ENCODE data around the gene RNASEH2C.
"Not testable (repeated sequence)": the region's sequence is repeated elsewhere in the genome, so short reads cannot be mapped to it uniquely, and the experiment has no call there.

The RNASEH2C gene

GRCh38 chr11:65716774-65717405, 3.7 kb downstream of the RNASEH2C start:
- no peak for DNase-seq

DNA sequence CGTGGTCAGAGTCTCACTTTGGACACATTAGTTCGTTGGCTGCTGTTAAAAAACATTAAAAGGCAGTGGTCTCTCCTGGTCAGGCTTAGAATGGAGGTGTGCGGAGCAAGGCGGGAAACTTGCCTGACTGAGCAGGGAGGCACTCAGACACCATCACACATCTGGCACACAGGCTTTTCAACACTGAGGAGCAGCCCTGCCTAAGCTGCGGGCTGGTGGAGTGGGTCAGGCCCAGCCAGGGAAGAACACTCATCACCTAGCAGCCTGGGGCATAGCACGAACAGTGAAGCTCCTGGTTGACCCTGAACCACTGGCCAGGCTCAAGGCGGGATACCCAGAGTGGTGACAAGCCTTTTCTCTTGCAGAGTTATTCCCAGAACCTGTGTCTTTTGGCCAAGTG, 4.3 kb downstream of the RNASEH2C start:
- no peak for DNase-seq

DNA sequence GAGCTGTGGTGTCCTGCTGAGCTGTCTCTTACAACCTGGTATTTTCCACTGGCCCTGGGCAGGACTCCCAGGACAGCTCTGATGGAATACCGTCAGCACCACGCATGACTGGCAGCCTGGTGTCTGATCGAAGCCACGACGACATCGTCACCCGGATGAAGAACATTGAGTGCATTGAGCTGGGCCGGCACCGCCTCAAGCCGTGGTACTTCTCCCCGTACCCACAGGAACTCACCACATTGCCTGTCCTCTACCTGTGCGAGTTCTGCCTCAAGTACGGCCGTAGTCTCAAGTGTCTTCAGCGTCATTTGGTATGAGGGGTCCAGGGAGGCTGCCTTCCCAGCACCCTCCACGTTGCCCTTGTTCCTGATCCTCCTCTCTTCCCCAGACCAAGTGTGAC, 6.2 kb downstream of the RNASEH2C start:
- DNase-seq: no peak

DNA sequence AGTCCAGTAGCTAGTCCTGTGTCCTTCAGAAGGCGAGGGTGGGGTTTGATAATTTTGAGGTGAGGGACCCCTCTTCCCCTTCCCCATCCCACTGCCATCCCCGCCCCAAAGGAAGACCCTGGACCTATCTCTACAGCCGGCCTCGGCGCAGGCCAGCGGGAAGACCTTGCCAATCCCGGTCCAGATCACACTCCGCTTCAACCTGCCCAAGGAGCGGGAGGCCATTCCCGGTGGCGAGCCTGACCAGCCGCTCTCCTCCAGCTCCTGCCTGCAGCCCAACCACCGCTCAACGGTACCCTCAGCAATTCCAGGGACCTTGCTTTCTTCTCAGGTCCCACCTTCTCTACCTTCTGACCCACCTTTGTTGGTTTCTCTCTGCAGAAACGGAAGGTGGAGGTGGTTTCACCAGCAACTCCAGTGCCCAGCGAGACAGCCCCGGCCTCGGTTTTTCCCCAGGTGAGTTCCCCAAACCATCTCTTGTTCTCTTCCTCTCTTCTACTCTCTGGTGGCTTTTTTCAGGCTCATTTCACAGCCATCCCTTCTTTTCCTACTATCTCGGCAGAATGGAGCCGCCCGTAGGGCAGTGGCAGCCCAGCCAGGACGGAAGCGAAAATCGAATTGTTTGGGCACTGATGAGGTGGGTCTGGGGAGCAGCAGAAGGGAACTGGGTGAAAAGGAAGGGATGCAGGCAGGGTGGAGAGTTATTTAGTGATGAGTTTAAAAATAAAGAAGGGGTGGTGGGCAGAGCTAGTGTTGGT, 7.2 kb downstream of the RNASEH2C start:
- no peak for DNase-seq

DNA sequence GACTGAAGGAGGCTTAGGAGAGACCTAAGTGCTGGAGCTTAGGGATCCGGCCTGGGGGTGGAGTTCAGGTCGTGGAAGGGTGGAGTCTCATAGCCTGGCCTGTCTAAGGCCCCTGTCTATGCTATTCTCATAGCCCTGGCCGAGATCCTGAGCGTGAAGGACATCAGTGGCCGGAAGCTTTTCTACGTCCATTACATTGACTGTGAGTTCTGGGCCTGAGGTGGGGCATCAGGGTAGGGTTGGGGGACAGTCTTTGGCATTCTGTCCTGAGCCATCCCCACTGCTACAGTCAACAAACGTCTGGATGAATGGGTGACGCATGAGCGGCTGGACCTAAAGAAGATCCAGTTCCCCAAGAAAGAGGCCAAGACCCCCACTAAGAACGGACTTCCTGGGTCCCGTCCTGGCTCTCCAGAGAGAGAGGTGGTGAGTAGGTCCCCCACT, 7.9 kb downstream of the RNASEH2C start:
- DNase-seq: no peak

- peak; percentile 96 for DNase-seq
Measured at GRCh38 chr11:65711785-65712632, 8.6 kb downstream of the RNASEH2C start, which contains the start of gene KAT5. KAT5 (plus strand) TSS chr11:65712252; CDS start chr11:65712268, 16 bp downstream.

- no peak for DNase-seq
Measured at GRCh38 chr11:65710421-65710820, 10.2 kb downstream of the RNASEH2C start.

DNA sequence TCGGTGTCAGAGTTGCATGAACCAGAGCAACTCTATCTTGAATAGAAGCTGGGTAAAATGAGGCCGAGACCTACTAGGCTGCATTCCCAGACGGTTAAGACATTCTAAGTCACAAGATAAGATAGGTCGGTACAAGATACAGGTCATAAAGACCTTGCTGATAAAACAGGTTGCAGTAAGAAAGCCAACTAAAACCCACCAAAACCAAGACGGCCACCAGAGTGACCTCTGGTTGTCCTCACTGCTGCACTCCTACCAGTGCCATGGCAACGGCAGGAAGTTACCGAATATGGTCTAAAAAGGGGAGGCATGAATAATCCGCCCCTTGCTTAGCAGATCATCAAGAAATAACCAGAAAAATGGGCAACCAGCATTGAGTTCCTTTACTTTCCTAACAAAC, 10.9 kb downstream of the RNASEH2C start:
- no peak for DNase-seq

- DNase-seq: no peak
Measured at GRCh38 chr11:65708451-65708850, 12.1 kb downstream of the RNASEH2C start.

GRCh38 chr11:65707002-65707401, 13.6 kb downstream of the RNASEH2C start:
- not testable (repeated sequence) for DNase-seq

- peak; percentile 29 for DNase-seq
Measured at GRCh38 chr11:65706303-65706763, 14.3 kb downstream of the RNASEH2C start.

DNA sequence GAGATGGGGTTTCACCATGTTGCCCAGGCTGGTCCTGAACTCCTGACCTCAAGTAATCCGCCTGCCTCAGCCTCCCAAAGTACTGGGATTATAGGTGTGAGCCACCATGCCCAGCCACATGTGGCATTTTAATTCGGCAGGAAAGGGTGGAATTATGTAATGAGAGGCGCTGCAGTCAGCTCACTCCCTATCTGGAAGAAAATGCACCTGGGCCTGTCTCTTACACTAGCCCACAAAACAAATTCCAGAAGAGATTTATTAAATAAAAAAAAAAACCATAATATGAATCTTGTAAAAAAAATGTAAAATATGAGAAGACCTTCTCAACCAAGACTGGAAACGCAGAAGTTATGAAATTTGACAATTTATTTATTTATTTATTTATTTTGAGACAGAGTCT, 16.8 kb downstream of the RNASEH2C start:
- no peak for DNase-seq

- no peak for DNase-seq
Measured at GRCh38 chr11:65701686-65702085, 18.9 kb downstream of the RNASEH2C start.

GRCh38 chr11:65700399-65700798, 20.2 kb downstream of the RNASEH2C start:
- peak; percentile 23 for DNase-seq

GRCh38 chr11:65699306-65699705, 21.3 kb downstream of the RNASEH2C start:
- DNase-seq: no peak

GRCh38 chr11:65698205-65698604, 22.4 kb downstream of the RNASEH2C start:
- no peak for DNase-seq

DNA sequence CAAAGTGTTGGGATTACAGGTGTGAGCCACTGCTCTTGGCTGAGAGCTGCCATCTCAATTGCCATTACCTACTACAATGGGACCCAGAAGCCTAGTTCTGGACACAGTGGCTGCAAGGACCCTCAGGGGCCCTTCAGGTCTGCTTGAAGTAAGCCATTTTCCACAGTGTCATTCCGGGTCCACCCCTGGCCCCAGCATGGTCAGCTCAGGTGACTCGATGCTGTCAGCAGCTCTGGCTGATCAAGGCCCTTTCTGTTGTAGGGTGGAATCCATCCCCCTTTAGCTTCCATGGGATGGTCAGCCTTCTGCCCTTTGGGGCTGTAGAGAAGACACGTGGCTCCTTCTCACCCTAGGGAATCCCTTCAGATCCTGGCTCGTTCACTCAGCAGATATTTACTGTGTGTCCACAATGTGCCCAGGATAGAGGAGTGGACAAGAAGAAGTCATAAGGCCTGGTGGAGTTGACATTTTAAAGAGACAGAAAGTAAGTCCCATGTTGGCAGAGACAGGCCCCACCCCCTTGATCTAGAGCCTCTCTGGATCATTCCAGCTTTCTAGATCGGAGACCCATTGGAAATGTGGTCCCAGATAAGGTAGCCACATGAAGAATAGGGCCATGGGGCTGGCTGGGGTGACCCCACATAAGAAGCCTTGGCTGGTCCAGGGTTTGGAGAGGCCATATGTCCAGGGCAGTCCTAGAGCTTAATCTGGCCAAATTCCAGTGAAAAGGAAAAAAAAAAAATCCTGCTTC, 23.6 kb downstream of the RNASEH2C start:
- DNase-seq: no peak

- DNase-seq: peak; percentile 97
Measured at GRCh38 chr11:65695459-65696241, 24.9 kb downstream of the RNASEH2C start.

- no peak for DNase-seq
Measured at GRCh38 chr11:65692367-65692766, 28.2 kb downstream of the RNASEH2C start.

DNA sequence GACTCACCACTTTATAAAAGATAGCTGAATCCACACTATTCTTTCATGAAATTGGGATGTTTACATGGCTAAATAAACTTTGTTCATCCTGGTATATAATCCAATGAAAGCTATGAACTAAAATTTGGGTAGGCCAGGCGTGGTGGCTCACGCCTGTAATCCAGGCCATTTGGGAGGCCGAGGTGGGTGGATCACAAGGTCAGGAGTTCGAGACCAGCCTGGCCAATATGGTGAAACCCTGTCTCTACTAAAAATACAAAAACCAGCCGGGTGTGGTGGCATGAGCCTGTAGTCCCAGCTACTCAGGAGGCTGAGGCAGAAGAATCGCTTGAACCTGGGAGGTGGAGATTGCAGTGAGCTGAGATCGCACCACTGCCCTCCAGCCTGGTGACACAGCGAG, 28.8 kb downstream of the RNASEH2C start:
- DNase-seq: not testable (repeated sequence)

- no peak for DNase-seq
Measured at GRCh38 chr11:65685981-65686380, 34.6 kb downstream of the RNASEH2C start.

DNA sequence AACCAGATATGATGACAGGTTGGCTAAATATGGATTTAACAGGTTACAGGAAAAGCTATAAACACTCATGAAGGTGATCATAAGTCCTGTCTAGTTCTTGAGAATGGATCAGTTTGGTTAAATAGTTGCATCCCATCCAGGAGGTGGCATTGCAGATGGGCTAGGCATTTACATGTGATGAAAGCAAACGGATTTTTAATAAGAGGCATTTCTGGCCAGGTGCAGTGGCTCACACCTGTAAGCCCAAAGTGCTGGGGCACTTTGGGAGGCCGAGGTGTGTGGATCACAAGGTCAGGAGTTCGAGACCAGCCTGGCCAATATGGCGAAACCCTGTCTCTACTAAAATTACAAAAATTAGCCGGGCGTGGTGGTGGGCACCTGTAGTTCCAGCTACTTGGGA, 37.1 kb downstream of the RNASEH2C start:
- not testable (repeated sequence) for DNase-seq
